Activated T-cell treated with anti-CD3 and anti-CD28 coated beads, Interleukin-2, amount 50 U/mL, for 24 hours (primary cell): Measurements from ENCODE around the gene NUDT9.
A peak's percentile ranks its signal among the peaks of the same experiment; 100 is the strongest.
"Not testable (repeated sequence)": the region's sequence is repeated elsewhere in the genome, so short reads cannot be mapped to it uniquely, and the experiment has no call there.

ENCODE experiments used
- DNase-seq: peaks from one replicate; pipeline ENCODE4 v3.0.0-alpha.2; 2020
- H3K27ac Mint-ChIP-seq: 2 replicates; pipeline ENCODE4 v1.8.0; 2020; ENCODE audit warnings: mild to moderate bottlenecking, mixed read lengths
- H3K27me3 Mint-ChIP-seq: 2 replicates; pipeline ENCODE4 v1.8.0; 2020; ENCODE audit warnings: mixed read lengths
- H3K36me3 Mint-ChIP-seq: 2 replicates; pipeline ENCODE4 v1.8.0; 2020; ENCODE audit warnings: low read depth, mixed read lengths
- H3K4me1 Mint-ChIP-seq: 2 replicates; pipeline ENCODE4 v1.8.0; 2020; ENCODE audit warnings: low read depth, mixed read lengths
- H3K4me3 Mint-ChIP-seq: 2 replicates; pipeline ENCODE4 v1.8.0; 2020; ENCODE audit warnings: mild to moderate bottlenecking, moderate library complexity, mixed read lengths
- H3K9me3 Mint-ChIP-seq: 2 replicates; pipeline ENCODE4 v1.8.0; 2020; ENCODE audit warnings: mixed read lengths

The NUDT9 gene

DNA sequence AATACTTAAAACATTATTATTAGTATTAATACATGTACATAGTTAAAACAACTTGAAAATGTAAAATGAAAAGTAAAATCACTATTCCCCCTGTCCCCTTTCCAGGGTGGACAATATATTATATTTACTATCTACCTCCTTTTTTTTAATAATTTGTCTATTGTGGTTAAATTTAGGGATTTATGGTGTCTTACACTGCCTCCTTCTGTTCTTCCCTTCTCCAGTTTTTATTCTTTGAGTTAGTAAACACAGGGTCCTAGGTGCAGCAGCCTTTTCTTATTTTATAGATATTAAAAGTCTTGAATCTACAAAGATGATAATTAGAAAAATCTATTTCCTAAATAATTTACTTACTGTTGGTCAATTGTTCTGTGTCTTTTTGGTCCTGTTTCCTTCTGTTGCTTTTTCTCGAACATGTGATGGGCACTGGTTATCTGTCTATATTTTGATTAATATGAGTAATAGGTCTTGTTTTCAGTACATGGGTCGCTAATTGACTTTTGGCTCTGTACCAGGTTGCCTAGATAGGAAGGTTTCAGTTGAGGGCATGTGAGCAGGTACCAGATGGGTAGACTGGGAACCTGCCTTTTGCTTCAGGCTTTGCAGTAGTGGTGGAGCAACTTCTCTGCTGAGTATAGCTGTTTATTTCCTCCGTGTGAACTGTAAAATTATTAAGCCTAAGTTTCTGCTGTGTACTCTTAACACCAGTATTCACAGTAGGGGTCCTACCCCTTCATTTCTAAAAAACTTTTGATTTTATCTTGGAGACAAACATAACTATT, 1.1 kb downstream of the NUDT9 start:
- DNase-seq = no peak
- Mint-ChIP-seq H3K4me3 (peak overlapping the region; percentile 99), H3K9me3 (no peaks in the 10 kb centered on the region), H3K36me3 (peaks cover 22% of the 10 kb centered on the region), H3K27me3 (no peaks in the 10 kb centered on the region), H3K27ac (peak overlapping the region; percentile 69), H3K4me1 (peaks cover 48% of the 10 kb centered on the region)

GRCh38 chr4:87424099-87424543, 1.7 kb downstream of the NUDT9 start:
- not testable (repeated sequence) for H3K9me3 Mint-ChIP-seq, DNase-seq, H3K27me3 Mint-ChIP-seq
- Mint-ChIP-seq H3K4me3 (peak overlapping the region; percentile 99), H3K4me1 (peaks cover 52% of the 10 kb centered on the region), H3K27ac (peak overlapping the region; percentile 69), H3K36me3 (peaks cover 22% of the 10 kb centered on the region)

- DNase-seq = no peak
- no peaks in the 10 kb centered on the region for H3K9me3 Mint-ChIP-seq
- peak overlapping the region; percentile 40 for H3K27ac Mint-ChIP-seq
- H3K27me3 Mint-ChIP-seq = no peaks in the 10 kb centered on the region
- peaks cover 22% of the 10 kb centered on the region for H3K36me3 Mint-ChIP-seq
- H3K4me1 Mint-ChIP-seq = peaks cover 63% of the 10 kb centered on the region
- no peak overlapping the region for H3K4me3 Mint-ChIP-seq
Observed at GRCh38 chr4:87425711-87426110, 3.3 kb downstream of the NUDT9 start.

GRCh38 chr4:87426865-87427517, 4.6 kb downstream of the NUDT9 start:
- Mint-ChIP-seq H3K9me3 (no peaks in the 10 kb centered on the region), H3K4me3 (no peak overlapping the region), H3K27me3 (no peaks in the 10 kb centered on the region), H3K4me1 (peaks cover 62% of the 10 kb centered on the region), H3K36me3 (peaks cover 26% of the 10 kb centered on the region), H3K27ac (no peak overlapping the region)
- no peak for DNase-seq

DNA sequence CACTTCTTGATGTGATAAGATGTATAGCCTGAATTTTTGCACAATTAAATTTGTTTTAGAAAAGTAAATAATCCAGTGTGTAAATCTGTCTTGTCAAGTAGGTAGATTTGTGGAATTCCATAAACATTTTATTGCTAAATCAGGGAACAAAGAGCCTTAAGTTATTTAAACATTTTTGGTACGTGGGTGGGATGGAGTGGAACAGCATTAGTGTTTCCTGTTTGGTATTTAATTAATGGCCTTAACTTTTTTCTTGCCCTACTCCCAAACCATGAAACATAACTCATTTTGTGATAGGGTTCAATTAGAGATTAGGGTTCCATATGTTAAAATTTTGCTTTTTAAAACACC, 5.1 kb downstream of the NUDT9 start:
- H3K4me3 Mint-ChIP-seq = no peak overlapping the region
- peaks cover 26% of the 10 kb centered on the region for H3K36me3 Mint-ChIP-seq
- no peaks in the 10 kb centered on the region for H3K27me3 Mint-ChIP-seq
- H3K27ac Mint-ChIP-seq = peak overlapping the region; percentile 11
- no peak for DNase-seq
- H3K9me3 Mint-ChIP-seq = no peaks in the 10 kb centered on the region
- peaks cover 64% of the 10 kb centered on the region for H3K4me1 Mint-ChIP-seq

DNA sequence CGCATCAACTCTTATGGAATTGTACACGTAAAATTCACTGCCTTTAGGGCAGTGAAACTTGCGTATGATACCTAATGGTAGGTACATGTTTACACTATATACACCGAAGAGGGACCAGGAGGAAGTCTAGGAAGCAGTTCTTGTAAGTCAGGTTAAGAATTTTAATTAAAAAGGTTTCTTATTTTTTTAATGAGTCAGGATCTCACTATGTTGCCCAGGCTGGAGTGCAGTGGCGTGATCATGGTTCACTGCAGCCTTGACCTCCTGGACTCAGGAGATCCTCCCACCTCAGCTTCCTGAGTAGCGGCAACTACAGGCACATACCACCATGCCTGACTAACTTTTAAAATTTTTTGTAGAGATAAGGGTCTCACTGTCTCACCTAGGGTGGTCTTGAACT, 6.6 kb downstream of the NUDT9 start:
- DNase-seq = no peak
- Mint-ChIP-seq H3K27me3 (no peaks in the 10 kb centered on the region), H3K36me3 (peaks cover 25% of the 10 kb centered on the region), H3K4me1 (peaks cover 68% of the 10 kb centered on the region), H3K9me3 (no peaks in the 10 kb centered on the region), H3K27ac (no peak overlapping the region), H3K4me3 (no peak overlapping the region)

GRCh38 chr4:87430038-87430437, 7.7 kb downstream of the NUDT9 start:
- Mint-ChIP-seq H3K9me3 (no peaks in the 10 kb centered on the region), H3K27me3 (no peaks in the 10 kb centered on the region), H3K27ac (no peak overlapping the region), H3K4me3 (no peak overlapping the region), H3K4me1 (peaks cover 62% of the 10 kb centered on the region), H3K36me3 (peaks cover 28% of the 10 kb centered on the region)
- DNase-seq = no peak

DNA sequence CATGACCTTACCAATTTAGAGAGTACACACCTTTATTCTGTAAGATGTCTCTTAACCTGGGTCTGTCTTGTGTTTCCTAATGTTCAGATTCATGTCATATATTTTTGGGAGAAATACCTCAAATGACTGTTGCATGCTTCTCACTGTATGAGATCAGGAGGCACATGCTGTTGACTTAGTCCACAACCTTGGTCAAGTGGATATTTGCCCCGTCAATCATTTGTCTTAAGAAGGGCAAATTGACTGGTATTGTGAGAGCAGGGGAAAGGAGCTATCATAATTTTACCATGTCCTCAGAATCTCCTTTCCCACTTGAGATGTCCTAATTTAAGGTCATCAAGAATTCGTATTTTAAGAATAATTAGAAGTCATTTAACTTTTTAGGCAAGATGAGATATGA, 11.0 kb downstream of the NUDT9 start:
- H3K4me1 Mint-ChIP-seq = peaks cover 40% of the 10 kb centered on the region
- H3K36me3 Mint-ChIP-seq = peaks cover 47% of the 10 kb centered on the region
- no peak overlapping the region for H3K27ac Mint-ChIP-seq
- no peaks in the 10 kb centered on the region for H3K27me3 Mint-ChIP-seq
- no peak for DNase-seq
- H3K9me3 Mint-ChIP-seq = no peaks in the 10 kb centered on the region
- no peak overlapping the region for H3K4me3 Mint-ChIP-seq

- no peak overlapping the region for H3K4me3 Mint-ChIP-seq
- H3K4me1 Mint-ChIP-seq = peaks cover 1% of the 10 kb centered on the region
- no peak overlapping the region for H3K27ac Mint-ChIP-seq
- no peaks in the 10 kb centered on the region for H3K27me3 Mint-ChIP-seq
- DNase-seq = no peak
- H3K36me3 Mint-ChIP-seq = peaks cover 74% of the 10 kb centered on the region
- H3K9me3 Mint-ChIP-seq = no peaks in the 10 kb centered on the region
Observed at GRCh38 chr4:87442889-87443288, 20.5 kb downstream of the NUDT9 start.

- H3K27me3 Mint-ChIP-seq = no peaks in the 10 kb centered on the region
- no peaks in the 10 kb centered on the region for H3K9me3 Mint-ChIP-seq
- peaks cover 1% of the 10 kb centered on the region for H3K4me1 Mint-ChIP-seq
- H3K4me3 Mint-ChIP-seq = no peak overlapping the region
- DNase-seq = no peak
- H3K36me3 Mint-ChIP-seq = peaks cover 68% of the 10 kb centered on the region
- no peak overlapping the region for H3K27ac Mint-ChIP-seq
Observed at GRCh38 chr4:87444741-87445140, 22.4 kb downstream of the NUDT9 start.

- no peaks in the 10 kb centered on the region for H3K9me3 Mint-ChIP-seq
- no peak for DNase-seq
- H3K27me3 Mint-ChIP-seq = no peaks in the 10 kb centered on the region
- no peak overlapping the region for H3K4me3 Mint-ChIP-seq
- no peak overlapping the region for H3K27ac Mint-ChIP-seq
- H3K4me1 Mint-ChIP-seq = peaks cover 1% of the 10 kb centered on the region
- peaks cover 67% of the 10 kb centered on the region for H3K36me3 Mint-ChIP-seq
Observed at GRCh38 chr4:87445964-87446363, 23.6 kb downstream of the NUDT9 start.

DNA sequence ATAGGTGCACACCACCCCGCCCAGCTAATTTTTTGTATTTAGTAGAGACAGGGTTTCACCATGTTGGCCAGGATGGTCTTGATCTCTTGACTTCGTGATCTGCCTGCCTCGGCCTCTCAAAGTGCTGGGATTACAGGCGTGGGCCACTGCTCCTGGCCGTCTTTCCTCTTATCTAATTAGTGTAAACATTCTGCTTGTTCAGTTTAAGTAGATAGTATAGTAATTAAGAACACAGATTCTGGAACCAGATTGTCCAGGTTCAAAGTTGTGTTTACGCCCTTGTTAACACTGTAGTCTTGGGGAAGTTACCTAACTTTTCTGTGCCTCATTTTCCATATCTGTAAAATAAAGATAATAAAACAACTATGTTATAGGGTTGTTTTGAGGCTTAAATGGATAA, 24.0 kb downstream of the NUDT9 start:
- not testable (repeated sequence) for H3K4me3 Mint-ChIP-seq, H3K4me1 Mint-ChIP-seq, H3K27ac Mint-ChIP-seq, H3K9me3 Mint-ChIP-seq, H3K27me3 Mint-ChIP-seq, DNase-seq
- peaks cover 69% of the 10 kb centered on the region for H3K36me3 Mint-ChIP-seq

- no peak overlapping the region for H3K4me3 Mint-ChIP-seq
- no peak for DNase-seq
- no peaks in the 10 kb centered on the region for H3K9me3 Mint-ChIP-seq
- H3K4me1 Mint-ChIP-seq = peaks cover 1% of the 10 kb centered on the region
- H3K27ac Mint-ChIP-seq = no peak overlapping the region
- no peaks in the 10 kb centered on the region for H3K27me3 Mint-ChIP-seq
- peaks cover 73% of the 10 kb centered on the region for H3K36me3 Mint-ChIP-seq
Observed at GRCh38 chr4:87451537-87451936, 29.2 kb downstream of the NUDT9 start.

- no peak for DNase-seq
- peaks cover 50% of the 10 kb centered on the region for H3K36me3 Mint-ChIP-seq
Observed at GRCh38 chr4:87458913-87459312, 36.5 kb downstream of the NUDT9 start.

DNA sequence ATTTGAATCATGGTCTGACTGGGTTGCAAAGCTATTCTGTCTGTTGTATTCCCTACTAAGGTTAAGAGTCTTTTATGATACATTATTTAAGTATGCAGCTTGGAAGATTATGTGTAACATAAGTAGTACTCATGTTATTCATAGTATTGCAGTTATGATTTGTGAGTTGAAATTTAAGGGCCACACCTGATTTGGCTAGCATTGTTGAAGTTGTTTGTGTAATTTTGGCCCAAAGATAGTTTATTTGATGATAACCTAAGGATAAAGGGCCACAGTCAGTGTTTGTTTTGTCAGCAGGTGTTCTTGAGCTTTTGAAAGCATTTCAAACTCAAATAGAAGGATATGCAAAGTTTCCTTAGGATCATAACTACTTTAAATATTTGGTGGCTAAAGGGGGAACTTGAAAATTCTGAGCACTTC, 38.9 kb downstream of the NUDT9 start:
- no peak overlapping the region for H3K27ac Mint-ChIP-seq
- H3K27me3 Mint-ChIP-seq = no peaks in the 10 kb centered on the region
- peaks cover 29% of the 10 kb centered on the region for H3K36me3 Mint-ChIP-seq
- no peak for DNase-seq
- no peak overlapping the region for H3K4me3 Mint-ChIP-seq
- peaks cover 2% of the 10 kb centered on the region for H3K9me3 Mint-ChIP-seq
- H3K4me1 Mint-ChIP-seq = no peaks in the 10 kb centered on the region

More at GRCh38 chr4:87458913-87459312, 36.5 kb downstream of the NUDT9 start:
- Mint-ChIP-seq H3K27me3 (no peaks in the 10 kb centered on the region), H3K4me1 (no peaks in the 10 kb centered on the region), H3K9me3 (peaks cover 2% of the 10 kb centered on the region), H3K27ac (no peak overlapping the region), H3K4me3 (no peak overlapping the region)
